Esophagus squamous epithelium (tissue), 4 donors: ENCODE results near the gene COL4A6.

Experiments used
- CTCF ChIP-seq, 6 experiments: fragments of 450-650 bp in 4 of 6; fragments of 200-600 bp in 2 of 6; sonication (generic) in 2 of 6; IDR thresholded peaks; one replicate each; pipeline ENCODE4 v1.5.1; 2016 to 2019; ENCODE audit warnings: antibody characterized with exemption in 6 of 6, mild to moderate bottlenecking in 4 of 6, moderate library complexity in 4 of 6
- POLR2A ChIP-seq, 4 donors: fragments of 450-650 bp; IDR thresholded peaks; one replicate each; pipeline ENCODE4 v1.6.1; 2017; ENCODE audit warnings: antibody characterized with exemption in 4 of 4, mild to moderate bottlenecking in 4 of 4, moderate library complexity in 3 of 4

GRCh38 chrX:108123591-108124366 lies 314.4 kb downstream of the COL4A6 start:
- TF ChIP-seq CTCF (IDR thresholded peaks at IDR 0.05), result no peak
- no peak for TF ChIP-seq POLR2A (IDR thresholded peaks at IDR 0.05)
